ENCODE results near the gene STARD7. TPM values are rescaled to one million over a fixed set of nuclear protein-coding genes. Genes with fewer than 3 reads are reported as not detected.

Gene STARD7
- total and polyA plus RNA-seq, 2 experiments from 2014 or later, result 72.2 to 222 TPM

GRCh38 chr2:96209011-96209728, 543 bp upstream of the STARD7 start:
- Mint-ChIP-seq H3K9me3 (no peaks in the 10 kb centered on the region), H3K27me3 (ENCODE audit: insufficient read depth, low read depth, poor library complexity) (peaks cover 5% of the 10 kb centered on the region), H3K36me3 (ENCODE audit: low read depth) (peaks cover 16% of the 10 kb centered on the region), H3K4me3 (peak overlapping the region; percentile 92), H3K4me1 (peaks cover 40% of the 10 kb centered on the region), H3K27ac (peak overlapping the region; percentile 93)
- ATAC-seq, result no peak
- 0 out of 2 replicates have a peak, but pooled peaks cover 3% of the 10 kb centered on the region for H3F3A ChIP-seq (replicated peaks; ENCODE audit: low read depth)
- peaks cover 35% of the 10 kb centered on the region for H3K4me1 ChIP-seq (ENCODE audit: insufficient read depth)
- peak overlapping the region; percentile 76; the same call in 1 of the 2 replicates for H2AFZ ChIP-seq
- H3K9me2 ChIP-seq (ENCODE audit: insufficient read depth), result no peaks in the 10 kb centered on the region
- peaks cover 52% of the 10 kb centered on the region for H3K79me2 ChIP-seq (replicated peaks; ENCODE audit: insufficient read depth)
- H3K27me3 ChIP-seq (ENCODE audit: insufficient read depth), result no peaks in the 10 kb centered on the region
- no peaks in the 10 kb centered on the region for H3K36me3 ChIP-seq (ENCODE audit: insufficient read depth)
- peak overlapping the region; percentile 98 for H3K4me3 ChIP-seq
- no peak for TF ChIP-seq NANOG (IDR thresholded peaks at IDR 0.05; ENCODE audit: borderline replicate concordance)
- no peak for TF ChIP-seq ZNF462 (CRISPR knock-in tag; IDR thresholded peaks at IDR 0.05)
- no peak for TF ChIP-seq STAT1 (IDR thresholded peaks at IDR 0.05; ENCODE audit: unreplicated experiment)
- no peak for TF ChIP-seq ZNF331 (CRISPR knock-in tag; IDR thresholded peaks at IDR 0.05; ENCODE audit: low read depth)
- TF ChIP-seq CTCF (conservative IDR thresholded peaks at IDR 0.05; ENCODE audit: low read depth in 2 of 2), result no peak
- no peak for DNase-seq (ENCODE audit: low spot score)
- peaks cover 28% of the 10 kb centered on the region for H4K20me1 ChIP-seq (replicated peaks; ENCODE audit: insufficient read depth)
- H3K4me2 ChIP-seq, result peak overlapping the region; percentile 89
- H3K27ac ChIP-seq (ENCODE audit: low read depth), result peak overlapping the region; percentile 95
